Kidney (tissue), 14 donors: Measurements from ENCODE around the gene CPAMD8. TPM values are rescaled to one million over a fixed set of nuclear protein-coding genes. Genes with fewer than 3 reads are reported as not detected.
"Not testable (repeated sequence)": the region's sequence is repeated elsewhere in the genome, so short reads cannot be mapped to it uniquely, and the experiment has no call there.

ENCODE experiments used
- DNase-seq, 5 donors: peaks; one replicate each; pipeline ENCODE4 v3.0.0-alpha.2; 2013 to 2020
- FAIRE-seq: peaks from 2 replicates; lab custom pipeline; 2012; peaks lifted over from hg19 to GRCh38; lab: Jason Lieb, UNC
- H3K27ac ChIP-seq, 2 donors: one replicate each; pipeline ENCODE4 v1.7.0; 2013; ENCODE audit warnings: low read depth in 2 of 2, low read length in 2 of 2, inconsistent platforms in 1 of 2
- H3K27me3 ChIP-seq: one replicate; pipeline ENCODE4 v1.7.1; 2013; ENCODE audit warnings: low read length, inconsistent platforms; ENCODE audit not compliant: control insufficient read depth, insufficient read depth
- H3K36me3 ChIP-seq, 3 donors: one replicate each; pipeline versions ENCODE4 v1.7.0 to v1.7.1; 2013; ENCODE audit warnings: low read length in 3 of 3, control low read depth in 1 of 3, inconsistent platforms in 1 of 3; ENCODE audit not compliant: insufficient read depth in 3 of 3, control insufficient read depth in 2 of 3
- H3K4me1 ChIP-seq, 3 donors: one replicate each; pipeline versions ENCODE4 v1.7.0 to v1.7.1; 2013; ENCODE audit warnings: low read length in 3 of 3, inconsistent platforms in 1 of 3, low read depth in 1 of 3; ENCODE audit not compliant: control insufficient read depth in 2 of 3, insufficient read depth in 2 of 3
- H3K4me3 ChIP-seq, 3 donors: one replicate each; pipeline versions ENCODE4 v1.7.0 to v1.8.1; 2013; ENCODE audit warnings: low read length in 3 of 3, control low read depth in 1 of 3, inconsistent platforms in 1 of 3
- H3K9ac ChIP-seq, 3 donors: one replicate each; pipeline versions ENCODE4 v1.7.0 to v1.7.1; 2013; ENCODE audit warnings: low read length in 3 of 3, control low read depth in 1 of 3, inconsistent platforms in 1 of 3
- H3K9me3 ChIP-seq, 3 donors: one replicate each; pipeline versions ENCODE4 v1.7.0 to v1.7.1; 2013; ENCODE audit warnings: low read length in 3 of 3, control low read depth in 1 of 3, inconsistent platforms in 1 of 3; ENCODE audit not compliant: control insufficient read depth in 2 of 3, insufficient read depth in 1 of 3
- intact Hi-C: fragments of 100-400 bp; cut with DNase I; formaldehyde crosslinking; loops from one replicate; pipeline ENCODE4 v1.11.1; 2022
- polyA plus RNA-seq: library from polyadenylated mRNA; stranded (reverse); fragments of 350-450 nt; fragmentation: Illumina TruSeq; extraction: RNeasy Lipid Tissue Mini Kit (QIAGEN cat#74804); gene quantifications from one replicate; pipeline ENCODE4 v1.2.3, GENCODE V29; 2014; ENCODE audit warnings: low read depth, low replicate concordance; ENCODE audit not compliant: insufficient read depth
- total RNA-seq: library from RNA; stranded (reverse); fragmentation: NEBNext Ultra II Directional; extraction: Animal tissue kit (Norgen Biotek cat#: 25700); gene quantifications from one replicate; pipeline ENCODE4 v1.2.1, GENCODE V29; 2021
- TF ChIP-seq, protein P1 (sequence below): IDR thresholded peaks from 3 replicates; pipeline ENCODE4 v1.5.1; 2012; ENCODE audit warnings: mild to moderate bottlenecking, moderate library complexity, borderline replicate concordance; ENCODE audit not compliant: insufficient read depth; ENCODE audit errors: extremely low read depth
- donor health status: control.
- donor health status: control.
- donor health status: control.
- donor health status: control.
- donor health status: control.
- donor health status: DM: yes; HTN: yes; CAD: no.
- donor health status: Normal renal cell carcinoma (clear cell type).

The CPAMD8 gene
- total and polyA plus RNA-seq, 2 donors from 2014 or later, result 22.0 to 64.1 TPM

DNA sequence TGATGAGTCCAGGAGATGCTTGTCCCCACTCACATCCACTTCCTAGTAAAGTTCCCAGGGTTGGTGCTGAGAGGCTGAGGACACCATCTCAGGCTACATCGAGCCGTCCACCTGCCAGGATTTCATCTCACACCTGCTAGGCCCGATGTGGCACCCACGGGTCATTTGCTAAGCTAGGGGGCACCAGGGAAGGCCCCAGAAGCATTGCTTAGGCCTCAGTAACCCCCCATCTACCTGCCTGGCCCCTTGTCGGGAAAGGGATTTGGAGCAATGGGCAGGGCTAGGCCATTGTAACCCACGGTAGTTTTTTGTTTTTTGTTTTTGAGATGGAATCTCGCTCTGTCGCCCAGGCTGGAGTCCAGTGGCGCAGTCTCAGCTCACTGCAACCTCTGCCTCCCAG is 86.0 kb downstream of the CPAMD8 start:
- no peak overlapping the region for H3K27ac ChIP-seq
- intact Hi-C loops, result no loop called here
- no peak overlapping the region for H3K9ac ChIP-seq
- no peaks in the 10 kb centered on the region for H3K9me3 ChIP-seq
- no peak for FAIRE-seq
- TF ChIP-seq, protein P1, sequence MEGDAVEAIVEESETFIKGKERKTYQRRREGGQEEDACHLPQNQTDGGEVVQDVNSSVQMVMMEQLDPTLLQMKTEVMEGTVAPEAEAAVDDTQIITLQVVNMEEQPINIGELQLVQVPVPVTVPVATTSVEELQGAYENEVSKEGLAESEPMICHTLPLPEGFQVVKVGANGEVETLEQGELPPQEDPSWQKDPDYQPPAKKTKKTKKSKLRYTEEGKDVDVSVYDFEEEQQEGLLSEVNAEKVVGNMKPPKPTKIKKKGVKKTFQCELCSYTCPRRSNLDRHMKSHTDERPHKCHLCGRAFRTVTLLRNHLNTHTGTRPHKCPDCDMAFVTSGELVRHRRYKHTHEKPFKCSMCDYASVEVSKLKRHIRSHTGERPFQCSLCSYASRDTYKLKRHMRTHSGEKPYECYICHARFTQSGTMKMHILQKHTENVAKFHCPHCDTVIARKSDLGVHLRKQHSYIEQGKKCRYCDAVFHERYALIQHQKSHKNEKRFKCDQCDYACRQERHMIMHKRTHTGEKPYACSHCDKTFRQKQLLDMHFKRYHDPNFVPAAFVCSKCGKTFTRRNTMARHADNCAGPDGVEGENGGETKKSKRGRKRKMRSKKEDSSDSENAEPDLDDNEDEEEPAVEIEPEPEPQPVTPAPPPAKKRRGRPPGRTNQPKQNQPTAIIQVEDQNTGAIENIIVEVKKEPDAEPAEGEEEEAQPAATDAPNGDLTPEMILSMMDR, result no peak
- H3K27me3 ChIP-seq, result no peaks in the 10 kb centered on the region
- peaks cover 0 to under 1% (median 0%) of the 10 kb centered on the region in 3 donors for H3K36me3 ChIP-seq
- DNase-seq, result peak in 1 of 5 donors; percentile 19
- H3K4me3 ChIP-seq, result no peak overlapping the region
- H3K4me1 ChIP-seq, result no peaks in the 10 kb centered on the region

DNA sequence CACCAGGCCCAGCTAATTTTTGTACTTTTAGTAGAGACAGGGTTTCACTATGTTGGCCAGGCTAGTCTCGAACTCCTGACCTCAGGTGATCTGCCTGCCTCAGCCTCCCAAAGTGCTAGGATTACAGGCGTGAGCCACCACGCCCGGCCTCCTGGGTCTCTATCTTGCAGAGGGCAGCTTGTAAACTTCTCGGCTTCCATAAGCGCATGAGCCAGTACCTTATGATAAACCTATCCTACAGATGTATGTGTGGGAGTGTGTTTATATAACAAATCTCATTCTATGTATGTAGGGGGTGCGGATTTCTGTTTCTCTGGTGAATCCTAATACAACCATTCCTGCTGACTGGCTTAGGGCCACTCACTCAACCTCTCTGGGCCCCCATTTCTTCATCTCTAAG is 86.5 kb downstream of the CPAMD8 start:
- H3K4me3 ChIP-seq, intact Hi-C loops, H3K9me3 ChIP-seq, H3K4me1 ChIP-seq, H3K27ac ChIP-seq, H3K27me3 ChIP-seq, H3K9ac ChIP-seq, FAIRE-seq, H3K36me3 ChIP-seq: not testable (repeated sequence)
- DNase-seq, result peak in 1 of 5 donors; percentile 11

DNA sequence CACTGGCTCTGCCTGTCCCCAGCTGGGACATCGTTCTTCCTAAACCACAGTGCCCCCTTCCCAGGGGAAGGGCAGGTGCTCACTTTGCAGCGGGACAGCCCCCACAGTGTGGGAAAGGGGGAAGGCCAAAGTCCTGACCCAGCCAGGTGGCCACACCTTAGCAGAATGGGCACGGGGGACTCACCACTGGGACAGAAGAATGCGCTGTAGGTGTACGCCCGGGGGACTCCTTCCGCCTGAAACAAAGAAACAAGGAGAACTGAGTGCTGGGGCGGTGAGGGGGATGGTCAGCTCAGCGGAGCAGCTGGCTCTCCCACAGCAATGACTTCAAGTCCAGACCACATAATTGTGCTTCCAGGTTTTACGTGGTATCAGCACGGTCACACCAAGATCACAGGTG is 88.4 kb downstream of the CPAMD8 start:
- Histone ChIP-seq H3K4me1 (no peaks in the 10 kb centered on the region), H3K9me3 (peaks cover 0 to 7% (median 0%) of the 10 kb centered on the region in 3 donors), H3K27me3 (no peaks in the 10 kb centered on the region), H3K36me3 (no peaks in the 10 kb centered on the region), H3K4me3 (no peak overlapping the region), H3K27ac (no peak overlapping the region), H3K9ac (no peak overlapping the region)
- FAIRE-seq, result no peak
- TF ChIP-seq, protein P1, result no peak
- intact Hi-C loops, result no loop called here
- peak in 1 of 5 donors; percentile 32 for DNase-seq

GRCh38 chr19:16937796-16938195 is 88.8 kb downstream of the CPAMD8 start:
- intact Hi-C loops, H3K27me3 ChIP-seq, H3K4me3 ChIP-seq, H3K9ac ChIP-seq, H3K4me1 ChIP-seq, H3K27ac ChIP-seq, H3K9me3 ChIP-seq, H3K36me3 ChIP-seq, FAIRE-seq: not testable (repeated sequence)
- peak in 1 of 5 donors; percentile 20 for DNase-seq
